Neuron (in vitro differentiated cells): ENCODE data around the gene TBC1D24.
"Not testable (repeated sequence)": the region's sequence is repeated elsewhere in the genome, so short reads cannot be mapped to it uniquely, and the experiment has no call there.

Experiments
- H2AFZ ChIP-seq: one replicate; pipeline ENCODE4 v1.6.1; 2013; ENCODE audit warnings: low read depth, mild to moderate bottlenecking, inconsistent platforms, low read length, moderate library complexity
- H3K27me3 ChIP-seq: one replicate; pipeline ENCODE4 v1.6.1; 2013; ENCODE audit warnings: low read length; ENCODE audit not compliant: insufficient read depth
- H3K36me3 ChIP-seq: one replicate; pipeline ENCODE4 v1.6.1; 2013; ENCODE audit warnings: low read length; ENCODE audit not compliant: insufficient read depth
- H3K4me1 ChIP-seq: one replicate; pipeline ENCODE4 v1.6.1; 2013; ENCODE audit warnings: low read length; ENCODE audit not compliant: insufficient read depth
- H3K4me3 ChIP-seq: 2 replicates; pipeline ENCODE4 v1.5.1; 2013; ENCODE audit warnings: mild to moderate bottlenecking, low read length, moderate library complexity
- H3K9me3 ChIP-seq: one replicate; pipeline ENCODE4 v1.6.1; 2013; ENCODE audit warnings: low read length

Gene TBC1D24

GRCh38 chr16:2437032-2437790 is 37.7 kb upstream of the TBC1D24 start:
- Histone ChIP-seq H3K36me3 (peaks cover 73% of the 10 kb centered on the region), H3K4me3 (no peak overlapping the region), H3K4me1 (no peaks in the 10 kb centered on the region), H3K9me3 (no peaks in the 10 kb centered on the region), H2AFZ (no peak overlapping the region), H3K27me3 (no peaks in the 10 kb centered on the region)

DNA sequence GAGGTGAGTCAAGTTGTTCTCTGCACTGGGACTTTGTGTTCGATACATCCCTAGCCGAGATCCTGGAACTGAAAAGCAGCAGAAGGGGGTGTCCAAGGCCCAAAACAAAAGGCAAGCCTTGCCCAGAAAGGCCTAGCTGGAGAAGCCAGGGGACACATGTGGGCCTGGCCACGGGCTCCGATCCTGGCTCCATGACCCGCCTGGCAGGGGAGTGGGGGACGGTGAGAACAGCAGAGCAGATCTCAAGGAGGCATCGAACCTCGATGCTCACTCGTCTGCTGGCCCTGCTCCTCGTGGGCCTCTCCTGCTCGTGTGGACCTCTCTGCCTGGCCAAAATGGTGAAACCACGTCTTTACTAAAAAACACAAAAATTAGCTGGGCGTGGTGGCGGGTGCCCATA is 36.8 kb upstream of the TBC1D24 start:
- H2AFZ ChIP-seq, result no peak overlapping the region
- no peaks in the 10 kb centered on the region for H3K4me1 ChIP-seq
- no peaks in the 10 kb centered on the region for H3K9me3 ChIP-seq
- H3K4me3 ChIP-seq, result no peak overlapping the region
- no peaks in the 10 kb centered on the region for H3K27me3 ChIP-seq
- H3K36me3 ChIP-seq, result peaks cover 65% of the 10 kb centered on the region

DNA sequence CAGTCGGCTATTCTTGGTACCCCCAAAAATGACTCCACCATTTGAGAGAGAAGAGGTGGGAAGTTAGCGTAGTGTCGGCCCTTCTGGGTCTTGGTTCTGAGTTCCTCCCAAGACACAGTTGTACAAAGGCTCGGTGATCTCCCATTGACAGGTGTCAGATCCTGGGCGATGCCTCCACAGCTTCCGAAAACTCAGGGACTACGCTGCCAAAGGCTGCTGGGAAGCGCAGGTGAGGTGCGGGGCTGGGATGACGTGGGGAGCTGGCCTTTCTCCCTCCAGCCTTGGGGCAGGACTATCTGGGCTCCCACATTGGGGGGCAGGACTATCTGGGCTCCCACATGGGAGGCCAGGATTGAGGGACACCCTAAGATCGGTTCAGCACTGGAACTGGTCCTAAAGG is 35.3 kb upstream of the TBC1D24 start:
- no peak overlapping the region for H3K4me3 ChIP-seq
- H3K9me3 ChIP-seq, result no peaks in the 10 kb centered on the region
- no peaks in the 10 kb centered on the region for H3K4me1 ChIP-seq
- no peaks in the 10 kb centered on the region for H3K27me3 ChIP-seq
- H2AFZ ChIP-seq, result no peak overlapping the region
- H3K36me3 ChIP-seq, result peaks cover 64% of the 10 kb centered on the region

DNA sequence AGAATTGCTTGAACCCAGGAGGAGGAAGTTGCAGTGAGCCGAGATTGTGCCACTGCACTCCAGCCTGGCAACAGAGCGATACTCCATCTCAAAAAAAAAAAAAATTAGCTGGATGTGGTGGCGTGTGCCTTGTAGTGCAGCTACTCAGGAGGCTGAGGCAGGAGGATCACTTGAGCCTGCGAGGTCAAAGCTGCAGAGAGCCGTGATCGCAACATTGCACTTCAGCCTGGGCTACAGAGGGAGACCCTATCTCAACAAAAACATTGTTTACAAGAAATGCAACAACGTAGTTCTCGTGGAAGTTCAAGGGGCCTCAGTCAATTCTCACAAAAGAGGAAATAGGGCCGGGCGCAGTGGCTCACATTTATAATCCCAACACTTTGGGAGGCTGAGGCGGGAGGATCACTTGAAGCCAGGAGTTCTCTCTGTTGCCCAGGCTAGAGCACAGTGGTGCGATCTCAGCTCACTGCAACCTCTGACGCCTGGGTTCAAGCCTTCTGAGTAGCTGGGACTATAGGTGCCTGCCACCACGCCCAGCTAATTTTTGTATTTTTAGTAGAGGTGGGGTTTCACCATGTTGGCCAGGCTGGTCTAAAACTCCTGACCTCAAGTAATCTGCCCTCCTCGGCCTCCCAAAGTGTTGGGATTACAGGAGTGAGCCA is 33.7 kb upstream of the TBC1D24 start:
- H2AFZ ChIP-seq, H3K9me3 ChIP-seq, H3K4me3 ChIP-seq, H3K27me3 ChIP-seq, H3K4me1 ChIP-seq: not testable (repeated sequence)
- peaks cover 70% of the 10 kb centered on the region for H3K36me3 ChIP-seq

- Histone ChIP-seq H3K27me3 (no peaks in the 10 kb centered on the region), H3K4me1 (no peaks in the 10 kb centered on the region), H3K4me3 (no peak overlapping the region), H3K9me3 (no peaks in the 10 kb centered on the region), H3K36me3 (peaks cover 68% of the 10 kb centered on the region), H2AFZ (no peak overlapping the region)
These were observed 31.4 kb upstream of the TBC1D24 start for GRCh38 chr16:2443555-2443954.

DNA sequence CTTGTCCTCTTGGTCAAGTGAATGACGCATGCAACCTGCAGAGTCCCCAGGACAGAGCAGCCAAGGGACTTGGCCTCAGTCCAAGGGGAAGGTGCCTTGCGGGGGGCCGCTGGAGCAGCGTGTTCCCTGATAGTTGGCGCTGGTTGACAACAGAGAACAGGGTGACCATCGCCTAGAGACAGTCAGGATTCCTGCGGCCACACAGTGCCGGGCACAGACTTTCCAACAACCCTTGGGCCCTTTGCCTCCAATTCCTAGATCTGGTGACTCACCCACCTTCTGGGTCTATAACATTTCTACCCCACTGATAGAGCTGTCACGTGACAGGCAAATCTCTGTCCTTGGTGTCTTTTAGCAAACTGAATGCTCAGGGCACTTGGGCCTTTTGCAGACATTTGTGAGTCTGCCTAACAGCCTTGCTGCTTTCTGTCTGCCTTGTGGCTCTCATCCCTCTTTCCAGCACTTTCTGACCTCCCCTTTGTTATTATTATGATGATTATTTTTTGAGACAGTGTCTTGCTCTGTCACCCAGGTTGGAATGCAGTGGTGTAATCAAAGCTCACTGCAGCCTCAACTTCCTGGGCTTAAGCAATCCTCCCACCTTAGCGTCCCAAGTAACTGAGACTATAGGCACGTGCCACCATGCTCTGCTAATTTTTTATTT is 26.9 kb upstream of the TBC1D24 start:
- Histone ChIP-seq H3K4me3 (no peak overlapping the region), H3K27me3 (no peaks in the 10 kb centered on the region), H3K9me3 (no peaks in the 10 kb centered on the region), H3K4me1 (no peaks in the 10 kb centered on the region), H2AFZ (no peak overlapping the region), H3K36me3 (peaks cover 76% of the 10 kb centered on the region)

DNA sequence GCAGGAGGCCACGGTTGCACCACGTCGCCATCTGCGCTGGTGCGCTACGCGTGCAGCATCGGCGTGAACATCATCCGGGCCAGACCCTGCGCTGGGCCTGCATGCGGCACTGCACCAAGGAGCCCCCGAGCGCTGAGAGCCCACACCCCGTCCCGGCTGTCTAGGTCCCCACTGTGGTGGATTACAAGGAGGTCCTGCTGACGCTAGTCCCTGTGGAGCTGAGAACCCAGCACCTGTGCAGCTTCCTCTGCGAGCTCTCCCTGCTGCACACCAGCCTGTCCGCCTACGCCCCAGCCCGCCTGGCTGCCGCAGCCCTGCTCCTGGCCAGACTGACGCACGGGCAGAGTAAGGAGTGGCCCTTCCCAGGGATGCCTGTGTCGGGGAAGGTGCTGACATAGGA is 25.8 kb upstream of the TBC1D24 start:
- H3K4me1 ChIP-seq, result no peaks in the 10 kb centered on the region
- no peaks in the 10 kb centered on the region for H3K27me3 ChIP-seq
- H3K9me3 ChIP-seq, result no peaks in the 10 kb centered on the region
- H3K4me3 ChIP-seq, result no peak overlapping the region
- peaks cover 79% of the 10 kb centered on the region for H3K36me3 ChIP-seq
- no peak overlapping the region for H2AFZ ChIP-seq

DNA sequence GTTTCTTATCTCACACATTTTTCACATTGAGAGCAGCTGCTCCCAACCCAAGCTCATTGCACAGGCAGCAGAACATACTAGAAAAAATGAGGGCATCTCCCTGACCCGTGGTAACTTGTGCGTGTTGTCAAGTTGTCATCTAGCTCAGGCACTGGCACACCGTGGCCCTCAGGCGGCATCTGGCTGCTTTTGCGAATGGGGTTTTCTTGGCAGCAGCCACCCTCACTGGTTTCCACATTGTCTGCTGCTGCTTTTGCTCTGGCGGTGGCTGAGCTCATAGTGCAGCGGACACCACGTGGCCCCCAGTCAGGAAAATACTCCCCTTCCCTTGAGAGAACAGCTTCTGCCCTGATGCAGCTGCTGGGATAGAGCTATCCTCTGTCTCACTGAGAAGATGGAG is 24.4 kb upstream of the TBC1D24 start:
- Histone ChIP-seq H3K9me3 (no peaks in the 10 kb centered on the region), H2AFZ (no peak overlapping the region), H3K36me3 (peaks cover 77% of the 10 kb centered on the region), H3K27me3 (no peaks in the 10 kb centered on the region), H3K4me3 (no peak overlapping the region), H3K4me1 (no peaks in the 10 kb centered on the region)

DNA sequence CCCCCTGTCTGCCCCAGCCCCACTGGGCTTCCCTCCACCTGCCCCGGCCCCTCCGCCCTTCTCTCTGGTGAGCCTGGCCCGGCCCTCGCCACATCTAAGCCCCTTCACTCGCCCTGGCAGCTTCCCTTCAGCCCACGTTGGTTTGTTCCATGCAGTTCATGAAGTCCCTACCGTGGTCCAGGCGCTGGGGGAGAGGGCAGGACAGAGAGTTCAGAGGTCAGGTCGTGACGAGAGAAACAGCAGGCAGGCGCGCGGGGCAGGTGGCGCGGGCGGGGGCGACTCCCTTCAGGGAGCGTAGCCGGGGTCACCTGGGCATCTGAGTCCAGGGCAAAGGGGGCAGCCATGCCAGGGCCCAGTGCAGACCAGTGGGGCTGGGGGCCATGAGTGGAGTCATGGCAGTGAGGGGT is 23.9 kb upstream of the TBC1D24 start:
- H3K36me3 ChIP-seq, result peaks cover 76% of the 10 kb centered on the region
- no peaks in the 10 kb centered on the region for H3K27me3 ChIP-seq

DNA sequence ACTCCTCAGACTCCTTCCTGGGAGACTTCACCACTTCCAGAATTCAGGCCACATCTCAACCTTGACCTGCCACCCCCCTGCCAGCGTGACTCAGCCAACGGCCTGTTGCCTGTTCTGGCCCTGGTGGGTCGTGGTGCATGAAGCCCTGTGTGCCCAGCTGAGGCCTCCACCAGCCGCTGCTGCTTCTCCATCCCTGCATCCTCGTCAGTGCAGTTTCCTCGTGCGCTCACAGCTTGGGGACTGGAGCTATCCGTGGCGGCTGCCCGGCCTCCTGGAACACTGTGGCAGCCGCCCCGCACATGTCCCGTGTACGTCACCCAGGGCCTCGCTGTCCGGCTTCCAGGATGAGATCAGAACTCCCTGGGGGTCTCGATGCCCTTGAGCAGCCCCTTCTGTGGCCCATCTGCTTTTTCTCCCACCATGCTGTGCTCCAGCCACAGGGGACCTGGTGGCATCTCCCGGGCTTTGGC is 23.0 kb upstream of the TBC1D24 start:
- Histone ChIP-seq H3K4me1 (no peaks in the 10 kb centered on the region), H2AFZ (no peak overlapping the region), H3K4me3 (no peak overlapping the region), H3K36me3 (peaks cover 76% of the 10 kb centered on the region), H3K27me3 (no peaks in the 10 kb centered on the region), H3K9me3 (no peaks in the 10 kb centered on the region)

More for the DNA sequence above, 23.9 kb upstream of the TBC1D24 start:
- no peak overlapping the region for H3K4me3 ChIP-seq
- H2AFZ ChIP-seq, result no peak overlapping the region
- H3K4me1 ChIP-seq, result no peaks in the 10 kb centered on the region
- H3K9me3 ChIP-seq, result no peaks in the 10 kb centered on the region

DNA sequence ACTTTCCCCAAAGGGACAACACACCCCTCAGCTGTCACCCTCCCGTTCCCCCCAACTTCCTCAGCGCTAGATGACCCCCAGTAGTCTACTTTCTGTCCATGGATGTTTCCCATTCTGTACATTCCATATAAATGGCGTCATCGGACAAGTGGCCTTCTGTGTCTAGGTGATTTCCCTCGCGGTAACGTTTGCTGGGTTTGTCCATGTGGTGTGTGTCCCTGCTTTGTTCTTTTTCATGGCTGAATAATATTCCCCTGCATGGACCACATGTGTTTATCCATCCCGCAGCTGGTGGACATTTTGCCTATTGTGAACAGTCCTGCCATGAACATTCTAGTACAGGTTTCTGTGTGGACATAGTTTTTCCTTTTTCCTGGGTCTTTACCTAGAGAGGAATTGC is 22.3 kb upstream of the TBC1D24 start:
- H3K27me3 ChIP-seq, result no peaks in the 10 kb centered on the region

GRCh38 chr16:2455081-2455845 is 19.7 kb upstream of the TBC1D24 start:
- H3K36me3 ChIP-seq, result peaks cover 54% of the 10 kb centered on the region
- H3K4me3 ChIP-seq, result no peak overlapping the region
- no peaks in the 10 kb centered on the region for H3K9me3 ChIP-seq
- H3K27me3 ChIP-seq, result no peaks in the 10 kb centered on the region
- H3K4me1 ChIP-seq, result peaks cover 3% of the 10 kb centered on the region
- no peak overlapping the region for H2AFZ ChIP-seq

More for the DNA sequence above, 22.3 kb upstream of the TBC1D24 start:
- Histone ChIP-seq H3K9me3 (no peaks in the 10 kb centered on the region), H2AFZ (no peak overlapping the region), H3K36me3 (peaks cover 78% of the 10 kb centered on the region), H3K4me1 (no peaks in the 10 kb centered on the region), H3K4me3 (no peak overlapping the region)
